BJ (cell line): Measurements from ENCODE around the gene CSRNP3. TPM values are rescaled to one million over a fixed set of nuclear protein-coding genes. Genes with fewer than 3 reads are reported as not detected.

ENCODE experiments used
- CTCF ChIA-PET: fragments of 350-600 bp; formaldehyde crosslinking; extraction: SDS; loops from one replicate; lab custom pipeline; 2021; ENCODE audit warnings: antibody characterized with exemption, inconsistent platforms; lab: Yijun Ruan, JAX
- POLR2A ChIA-PET: fragments of 300-600 bp; sonication (Branson Sonifier 250); formaldehyde crosslinking; extraction: SDS; loops from one replicate; lab custom pipeline; 2021; ENCODE audit warnings: antibody characterized with exemption; lab: Charles Lee
- DNase-seq: peaks from one replicate; pipeline ENCODE4 v3.0.0-alpha.2; 2011; ENCODE audit warnings: low read depth
- H3K27me3 ChIP-seq: 2 replicates; pipeline ENCODE4 v1.6.0; 2011; ENCODE audit warnings: low read length; ENCODE audit not compliant: control insufficient read depth, insufficient read depth
- H3K36me3 ChIP-seq: 2 replicates; pipeline ENCODE4 v1.5.1; 2011; ENCODE audit warnings: low read length; ENCODE audit not compliant: control insufficient read depth, insufficient read depth
- H3K4me3 ChIP-seq: 2 replicates; pipeline ENCODE4 v1.5.1; 2011; ENCODE audit warnings: low read depth, mild to moderate bottlenecking, control low read depth, low read length
- polyA plus RNA-seq: library from polyadenylated mRNA; depleted of rRNA; stranded (reverse); fragments of >200 nt; gene quantifications from 2 replicates; pipeline ENCODE4 v1.2.3, GENCODE V29; 2011
- TF ChIP-seq, protein P1 (sequence below): IDR thresholded peaks from 2 replicates; pipeline ENCODE4 v1.5.1; 2011; ENCODE audit warnings: low read depth, mild to moderate bottlenecking, control low read depth, inconsistent platforms, low read length, moderate library complexity; ENCODE audit not compliant: insufficient read depth

Gene CSRNP3
- polyA plus RNA-seq, 1 experiment: 0.18 TPM

DNA sequence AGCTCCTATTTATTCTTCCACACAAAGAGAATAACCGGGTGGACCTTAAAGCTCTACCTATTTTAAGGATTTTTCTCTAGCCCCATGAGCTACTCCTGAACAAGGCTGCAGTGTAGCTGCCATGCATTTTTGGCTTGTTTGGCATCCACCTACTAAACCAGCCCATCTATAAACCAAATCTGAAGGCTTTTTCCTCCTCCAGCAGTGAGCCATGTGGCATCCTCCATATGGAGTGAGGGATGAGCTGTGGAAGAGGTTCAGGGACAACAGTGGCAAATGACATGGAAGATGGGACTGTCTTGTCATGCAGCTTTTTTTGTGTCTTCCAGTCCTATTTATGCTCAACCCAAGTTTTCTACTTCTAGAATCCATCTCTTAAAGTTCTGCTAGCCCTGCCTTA, 224.3 kb downstream of the CSRNP3 start:
- CTCF ChIA-PET: interaction anchor here (1.4 kb wide), 1 partner anchor 181 kb away, joined by 4 read pairs; no protein-coding TSS in a partner anchor
- Histone ChIP-seq H3K36me3 (no peaks in the 10 kb centered on the region), H3K4me3 (no peak overlapping the region), H3K27me3 (no peaks in the 10 kb centered on the region)
- no peak for DNase-seq
- POLR2A ChIA-PET: no interaction called here
- TF ChIP-seq, protein P1, sequence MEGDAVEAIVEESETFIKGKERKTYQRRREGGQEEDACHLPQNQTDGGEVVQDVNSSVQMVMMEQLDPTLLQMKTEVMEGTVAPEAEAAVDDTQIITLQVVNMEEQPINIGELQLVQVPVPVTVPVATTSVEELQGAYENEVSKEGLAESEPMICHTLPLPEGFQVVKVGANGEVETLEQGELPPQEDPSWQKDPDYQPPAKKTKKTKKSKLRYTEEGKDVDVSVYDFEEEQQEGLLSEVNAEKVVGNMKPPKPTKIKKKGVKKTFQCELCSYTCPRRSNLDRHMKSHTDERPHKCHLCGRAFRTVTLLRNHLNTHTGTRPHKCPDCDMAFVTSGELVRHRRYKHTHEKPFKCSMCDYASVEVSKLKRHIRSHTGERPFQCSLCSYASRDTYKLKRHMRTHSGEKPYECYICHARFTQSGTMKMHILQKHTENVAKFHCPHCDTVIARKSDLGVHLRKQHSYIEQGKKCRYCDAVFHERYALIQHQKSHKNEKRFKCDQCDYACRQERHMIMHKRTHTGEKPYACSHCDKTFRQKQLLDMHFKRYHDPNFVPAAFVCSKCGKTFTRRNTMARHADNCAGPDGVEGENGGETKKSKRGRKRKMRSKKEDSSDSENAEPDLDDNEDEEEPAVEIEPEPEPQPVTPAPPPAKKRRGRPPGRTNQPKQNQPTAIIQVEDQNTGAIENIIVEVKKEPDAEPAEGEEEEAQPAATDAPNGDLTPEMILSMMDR: no peak

DNA sequence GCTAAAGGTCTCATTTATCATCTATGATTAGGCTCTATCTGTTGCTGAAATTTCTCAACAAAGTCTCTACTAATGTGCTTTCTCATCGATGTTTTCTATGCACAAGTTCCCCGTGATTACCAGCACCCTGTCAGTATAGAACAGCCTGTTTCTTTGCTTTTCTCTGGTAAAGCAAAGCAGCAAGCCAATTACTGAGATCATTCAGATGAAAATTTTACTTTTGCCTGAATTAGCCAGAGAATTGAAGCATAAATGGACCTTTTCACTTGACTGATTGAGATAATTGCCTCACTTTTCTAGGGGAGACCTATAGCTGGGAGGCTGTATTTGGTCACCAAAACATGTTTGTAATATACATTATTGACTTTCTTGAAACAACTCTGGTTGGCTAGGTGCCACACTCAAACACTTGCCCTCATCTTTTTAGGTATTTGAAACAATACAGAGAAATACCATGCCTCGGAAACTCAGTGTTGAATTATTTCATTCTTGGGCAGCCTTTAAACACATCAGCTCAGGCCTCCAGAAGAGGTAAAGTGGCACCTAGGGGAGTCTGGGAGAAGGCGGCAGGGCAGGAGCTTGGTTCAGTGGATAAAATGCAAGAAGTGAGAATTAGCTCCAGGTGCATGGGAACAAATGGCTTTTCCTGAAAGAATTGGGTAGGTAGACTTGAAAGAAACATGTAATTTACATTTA, 228.4 kb downstream of the CSRNP3 start:
- ChIA-PET POLR2A (interaction anchor here (0.6 kb wide), 1 partner anchor 288 kb away, joined by 6 read pairs; no protein-coding TSS in a partner anchor), CTCF (interaction anchor here (0.5 to 0.8 kb wide), 2 partner anchors 11 to 50 kb away, joined by 3 read pairs; no protein-coding TSS in a partner anchor)
- DNase-seq: no peak
- Histone ChIP-seq H3K4me3 (no peak overlapping the region), H3K36me3 (no peaks in the 10 kb centered on the region), H3K27me3 (no peaks in the 10 kb centered on the region)
- TF ChIP-seq, protein P1: no peak

- DNase-seq: no peak
- CTCF ChIA-PET: interaction anchor here (0.8 to 1.6 kb wide), 3 partner anchors 9 to 298 kb away, joined by 3 to 5 read pairs (median 3); no protein-coding TSS in a partner anchor
- POLR2A ChIA-PET: interaction anchor here (0.6 kb wide), 1 partner anchor 288 kb away, joined by 6 read pairs; no protein-coding TSS in a partner anchor
- no peaks in the 10 kb centered on the region for H3K27me3 ChIP-seq
- H3K36me3 ChIP-seq: no peaks in the 10 kb centered on the region
- TF ChIP-seq, protein P1: peak; percentile 69
- no peak overlapping the region for H3K4me3 ChIP-seq
Measured at GRCh38 chr2:165698444-165698884, 229.0 kb downstream of the CSRNP3 start.

DNA sequence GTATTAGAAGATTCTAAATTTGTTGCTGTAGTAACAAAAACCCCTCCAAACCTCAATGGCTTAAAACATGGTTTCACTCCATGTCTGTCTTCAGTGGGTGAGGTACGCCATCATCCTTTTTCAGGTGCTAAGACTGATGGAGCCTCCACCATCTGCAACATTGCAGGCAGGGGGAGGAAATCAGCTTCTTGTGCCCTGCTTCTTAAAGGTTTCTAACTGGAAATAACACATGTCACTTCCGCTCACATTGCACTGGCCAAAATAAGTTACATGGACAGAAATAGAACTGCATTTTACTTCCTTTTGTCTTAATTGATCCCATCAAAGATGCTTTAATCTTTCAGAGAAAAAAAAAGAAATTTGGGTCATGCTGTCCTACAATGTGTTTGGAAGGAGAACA, 230.4 kb downstream of the CSRNP3 start:
- POLR2A ChIA-PET: no interaction called here
- no peak for DNase-seq
- H3K4me3 ChIP-seq: no peak overlapping the region
- TF ChIP-seq, protein P1: no peak
- H3K27me3 ChIP-seq: no peaks in the 10 kb centered on the region
- no peaks in the 10 kb centered on the region for H3K36me3 ChIP-seq
- CTCF ChIA-PET: interaction anchor here (1.2 to 1.6 kb wide), 3 partner anchors 10 to 26 kb away, joined by 3 to 5 read pairs (median 4); no protein-coding TSS in a partner anchor

- H3K27me3 ChIP-seq: no peaks in the 10 kb centered on the region
- no peak for DNase-seq
- TF ChIP-seq, protein P1: no peak
- H3K4me3 ChIP-seq: no peak overlapping the region
- ChIA-PET POLR2A (no interaction called here), CTCF (interaction anchor here (1.0 to 1.5 kb wide), 5 partner anchors 9 to 298 kb away, joined by 3 to 4 read pairs (median 3); no protein-coding TSS in a partner anchor)
- H3K36me3 ChIP-seq: no peaks in the 10 kb centered on the region
Measured at GRCh38 chr2:165700531-165700930, 231.0 kb downstream of the CSRNP3 start.
